GM18520 (cell line): ENCODE data around the gene TCP11X2.
"Not testable (repeated sequence)": the region's sequence is repeated elsewhere in the genome, so short reads cannot be mapped to it uniquely, and the experiment has no call there.

Experiments used
- ATAC-seq: cut with Tn5 transposase; IDR thresholded peaks from one replicate; pipeline ENCODE4 v1.9.1; 2021; ENCODE audit not compliant: unreplicated experiment

Gene TCP11X2

DNA sequence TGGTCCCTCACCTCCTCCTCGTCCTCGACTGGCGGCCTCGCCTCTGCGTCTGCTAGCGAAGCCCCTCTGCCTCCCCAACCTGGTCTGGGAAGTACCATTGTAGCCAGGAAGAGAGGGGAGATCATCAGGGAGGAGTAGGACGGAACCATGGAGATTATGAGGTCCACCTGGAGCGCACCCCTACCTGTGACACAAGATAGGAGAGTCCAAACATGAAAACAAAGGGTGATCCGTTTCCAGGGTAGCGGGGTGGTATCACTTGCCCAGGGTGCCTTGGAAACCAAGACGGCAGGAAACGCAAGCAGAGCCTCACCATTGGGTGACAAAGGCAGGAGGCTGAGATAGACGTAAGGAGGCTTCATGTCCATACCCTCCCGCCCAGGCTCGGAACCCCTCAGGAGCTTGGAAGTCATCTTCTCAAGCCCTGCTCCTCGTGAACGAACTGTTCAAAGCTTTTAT, at the start of gene TCP11X2:
Gene TCP11X2 (minus strand): TSS at position 51 of the 459 bp plus-strand sequence.
- not testable (repeated sequence) for ATAC-seq

DNA sequence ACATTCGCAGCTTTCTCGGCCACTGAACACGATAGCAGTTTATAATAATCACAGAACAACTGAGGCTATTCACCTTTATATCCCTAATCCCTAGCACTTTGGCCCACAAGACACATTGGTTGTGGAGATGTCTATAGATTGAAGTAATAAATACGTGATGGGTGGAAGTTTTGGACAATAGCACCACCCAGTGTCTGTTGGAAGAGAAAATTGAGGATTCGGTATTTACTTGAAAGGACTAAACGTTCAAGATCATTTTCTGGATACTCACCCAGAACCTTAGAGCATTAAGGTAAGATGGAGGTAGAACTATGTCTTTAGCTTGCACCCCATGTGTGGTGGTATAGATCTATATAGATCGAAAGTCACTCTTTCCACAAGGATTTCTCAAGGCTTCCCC, 45.7 kb upstream of the TCP11X2 start:
- no peak for ATAC-seq

DNA sequence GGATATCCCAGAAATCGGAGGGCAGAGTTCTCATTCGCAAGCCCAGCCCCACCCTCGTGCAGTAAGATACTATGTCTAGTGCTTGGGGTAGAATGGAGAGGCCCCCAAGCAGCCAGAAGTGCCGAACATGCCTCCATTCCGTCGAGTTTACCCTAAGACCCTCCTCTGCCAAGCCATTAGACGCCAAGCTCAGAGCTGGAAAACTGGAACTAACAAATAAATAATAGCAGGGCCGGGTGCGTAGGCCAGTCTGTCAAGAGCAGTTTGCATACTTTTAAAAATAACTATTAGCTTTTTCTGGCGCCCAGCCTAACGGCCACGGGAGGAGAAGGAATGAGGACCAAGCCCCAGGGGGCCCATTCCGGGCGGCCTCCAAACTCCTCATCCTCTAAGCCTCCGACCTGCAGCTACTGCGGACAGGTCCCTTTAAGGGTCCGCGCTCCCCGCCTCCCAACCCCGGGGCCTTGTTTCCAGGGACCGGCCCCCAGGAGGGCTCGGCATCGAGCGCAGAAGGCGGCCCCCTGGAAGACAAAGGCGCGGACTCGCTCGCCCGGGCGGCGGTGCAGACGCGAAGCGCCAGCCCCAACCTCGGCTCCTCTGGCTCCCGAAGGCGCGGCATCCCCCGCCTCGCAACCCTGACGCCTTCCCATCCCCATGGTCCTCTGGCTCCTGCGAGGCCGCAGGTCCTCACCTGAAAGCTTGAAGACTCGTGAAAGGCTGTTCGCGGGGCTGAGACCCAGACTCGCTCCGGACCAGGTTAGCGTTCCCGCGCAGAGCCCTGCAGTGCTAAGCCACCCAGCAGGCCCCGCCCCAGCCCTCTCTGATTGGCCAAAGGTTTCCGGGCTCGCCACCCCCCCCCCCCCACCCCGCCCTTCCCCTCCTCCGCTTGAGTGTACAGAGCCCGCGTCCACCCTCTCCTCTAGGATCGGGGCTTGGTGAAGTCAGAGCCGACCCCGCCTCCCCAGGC, 44.6 kb upstream of the TCP11X2 start, which contains the start of gene TMSB15A:
Gene TMSB15A (minus strand): TSS at position 765 of the 967 bp plus-strand sequence.
- ATAC-seq, result no peak

DNA sequence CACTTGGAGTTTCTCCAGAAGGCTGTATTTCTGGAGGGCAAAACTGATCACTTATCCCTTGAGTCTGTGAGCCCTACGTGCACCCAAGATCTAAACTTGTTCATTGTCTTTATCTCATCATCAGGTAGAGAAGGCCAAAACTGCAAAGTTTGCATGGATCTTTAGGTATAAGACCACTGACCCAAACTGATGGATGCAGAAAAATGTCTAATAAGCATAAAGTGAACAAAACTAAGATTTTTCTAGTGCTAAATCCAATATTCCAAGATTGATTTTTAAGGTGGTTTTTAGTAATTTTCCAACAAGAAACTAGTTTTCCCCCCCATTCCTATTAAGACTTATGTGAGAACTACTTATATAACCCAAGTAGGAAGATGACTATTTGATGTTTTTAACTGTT, 42.9 kb upstream of the TCP11X2 start:
- no peak for ATAC-seq

DNA sequence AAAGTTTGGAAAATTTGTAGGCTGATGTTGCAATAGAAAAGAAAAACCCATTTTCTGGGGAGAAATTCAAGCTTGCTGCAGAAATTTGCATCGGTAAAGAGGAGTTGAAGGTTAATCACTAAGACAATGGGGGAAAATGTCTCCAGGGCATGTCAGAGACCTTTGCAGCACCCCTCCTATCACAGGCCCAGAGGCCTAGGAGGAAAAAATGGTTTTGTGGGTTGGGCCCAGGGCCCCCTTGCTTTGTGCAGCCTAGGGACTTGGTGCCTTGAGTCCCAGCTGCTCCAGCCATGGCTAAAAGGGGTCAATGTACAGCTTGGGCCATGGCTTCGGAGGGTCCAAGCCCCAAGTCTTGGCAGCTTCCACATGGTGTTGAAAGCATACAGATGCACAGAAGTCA, 27.1 kb upstream of the TCP11X2 start:
- no peak for ATAC-seq

DNA sequence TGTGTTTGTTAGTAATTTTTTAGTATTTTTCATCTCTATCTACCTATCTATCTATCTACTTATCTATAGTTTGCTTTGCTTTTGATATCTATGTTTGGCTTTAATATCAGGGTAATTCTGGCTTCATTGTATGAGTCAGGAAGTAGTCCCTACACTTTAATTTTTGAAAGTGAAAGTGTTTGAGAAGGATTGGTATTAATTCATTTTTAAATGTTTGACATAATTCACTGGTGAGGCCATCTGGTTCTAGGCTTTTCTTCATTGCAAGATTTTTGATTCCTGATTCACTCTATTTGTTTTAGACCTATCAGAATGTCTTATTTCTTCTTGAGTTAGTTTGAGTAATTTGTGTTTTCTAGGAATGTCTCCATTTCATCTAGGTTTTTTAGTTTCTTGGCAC, 20.2 kb upstream of the TCP11X2 start:
- no peak for ATAC-seq

DNA sequence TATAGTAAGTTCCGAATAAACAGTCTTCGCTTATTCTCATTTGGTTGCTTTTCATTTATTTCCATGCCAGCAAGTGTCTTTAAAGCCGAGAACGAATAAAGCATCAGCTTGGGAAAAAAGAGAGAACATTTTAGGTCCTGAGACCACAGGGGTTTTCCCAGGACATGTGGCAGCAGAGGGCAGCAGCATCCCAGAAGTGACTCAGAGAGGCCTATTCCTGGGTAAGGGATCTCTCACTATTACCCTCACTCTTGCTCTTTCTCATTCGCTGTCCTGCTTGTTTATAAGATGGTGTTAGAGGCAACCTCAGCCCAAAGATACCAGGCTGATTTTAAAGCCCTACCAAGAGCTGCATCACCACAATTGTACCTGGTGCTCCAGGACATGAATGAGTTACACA, 7.2 kb upstream of the TCP11X2 start:
- ATAC-seq, result not testable (repeated sequence)

DNA sequence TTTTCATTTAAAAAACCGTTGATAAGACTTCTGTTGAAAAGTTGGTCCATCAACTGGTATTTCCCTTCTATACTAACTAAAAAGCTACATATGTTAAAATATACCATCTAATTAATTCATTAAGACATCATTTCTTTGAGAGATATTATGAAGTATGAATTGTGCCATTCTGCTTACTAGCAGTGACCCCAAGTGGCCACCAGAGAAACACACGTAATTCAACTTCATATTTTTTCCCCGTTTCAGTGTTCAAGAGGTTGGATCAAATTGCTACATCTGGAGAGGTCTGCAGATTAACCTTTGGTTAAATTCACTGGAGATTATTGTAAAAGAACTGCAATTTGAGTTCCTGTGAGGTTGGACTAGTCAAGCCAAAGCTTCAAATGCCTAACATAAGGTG, 1.4 kb downstream of the TCP11X2 start:
- not testable (repeated sequence) for ATAC-seq

DNA sequence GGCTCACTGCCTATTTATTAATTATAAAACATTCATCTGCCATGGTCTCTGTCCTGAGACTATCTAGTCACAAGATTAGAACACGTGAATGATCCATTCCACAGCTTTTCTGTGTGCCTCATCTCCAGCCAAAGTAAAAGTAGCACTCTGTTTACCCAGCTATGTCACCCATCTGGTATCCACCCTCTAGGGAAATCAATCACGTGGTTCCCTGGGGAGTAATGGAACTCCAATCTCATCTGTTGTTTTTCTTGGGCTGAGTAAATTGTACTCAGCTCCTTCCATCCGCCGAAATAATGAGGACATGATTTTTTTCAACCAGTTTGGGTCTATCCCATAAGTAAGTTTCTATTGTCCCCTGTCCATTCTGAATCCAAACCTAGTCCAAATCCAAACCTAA, 13.0 kb downstream of the TCP11X2 start:
- not testable (repeated sequence) for ATAC-seq

DNA sequence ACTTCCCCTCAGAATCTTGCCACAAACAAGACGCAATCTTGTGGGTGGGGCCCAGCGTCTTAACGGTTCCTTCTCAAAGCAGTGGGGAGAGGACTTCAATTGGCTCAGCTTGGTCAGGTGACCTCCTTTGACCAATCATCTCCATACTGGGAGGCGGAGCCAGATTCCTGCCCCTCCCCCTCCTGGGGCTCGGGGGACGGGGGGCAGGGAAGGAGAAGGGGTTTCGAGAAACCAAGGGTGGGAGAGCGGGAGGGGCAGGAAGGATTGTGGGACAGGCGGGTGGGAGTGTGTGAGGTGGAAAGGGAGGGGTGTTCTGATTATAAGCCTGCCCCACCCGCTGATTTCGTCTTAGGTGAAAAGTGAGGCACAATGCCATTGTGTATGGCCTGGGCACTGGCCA, 31.7 kb downstream of the TCP11X2 start, which contains the start of gene NXF2B:
Gene NXF2B (minus strand): TSS at position 101 of the 400 bp plus-strand sequence. CDS start 59,972 bp downstream, outside the sequence.
- ATAC-seq, result not testable (repeated sequence)

DNA sequence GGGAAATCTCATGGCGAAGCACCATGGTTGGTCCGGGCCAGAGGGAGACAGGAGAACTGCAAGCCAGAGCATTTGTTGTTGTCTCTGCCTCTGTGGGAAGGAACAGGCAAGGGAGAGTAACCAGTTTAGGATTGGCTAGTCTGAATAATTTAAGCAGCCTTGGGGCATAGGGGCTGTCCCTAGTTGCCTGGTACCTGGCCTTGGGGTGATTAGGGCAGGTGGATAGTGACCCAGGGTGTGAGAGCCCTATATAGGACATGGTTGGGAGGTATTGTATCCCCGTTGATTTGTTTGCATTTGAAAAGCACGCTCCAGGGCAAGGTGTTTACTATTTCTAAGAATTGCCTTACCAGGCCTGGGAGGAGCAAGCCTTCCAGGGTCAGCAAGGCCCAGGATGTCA, 57.1 kb downstream of the TCP11X2 start:
- not testable (repeated sequence) for ATAC-seq
